ENCODE data around the gene NECAB2.
"Not testable (repeated sequence)": the region's sequence is repeated elsewhere in the genome, so short reads cannot be mapped to it uniquely, and the experiment has no call there.

NECAB2 gene

GRCh38 chr16:83932955-83933673 is 34.9 kb upstream of the NECAB2 start:
- Mint-ChIP-seq H3K4me3 (no peak overlapping the region), H3K4me1 (ENCODE audit: low read depth) (no peaks in the 10 kb centered on the region), H3K36me3 (ENCODE audit: low read depth) (no peaks in the 10 kb centered on the region), H3K9me3 (no peaks in the 10 kb centered on the region), H3K27ac (no peak overlapping the region), H3K27me3 (ENCODE audit: low read depth) (no peaks in the 10 kb centered on the region)

- no peak overlapping the region for H3K27ac Mint-ChIP-seq
These were observed 34.0 kb upstream of the NECAB2 start for GRCh38 chr16:83933885-83934683.

GRCh38 chr16:83934684-83934977 is 33.4 kb upstream of the NECAB2 start:
- peaks cover 5% of the 10 kb centered on the region for H3K4me1 Mint-ChIP-seq (ENCODE audit: low read depth)
- H3K27me3 Mint-ChIP-seq (ENCODE audit: low read depth): no peaks in the 10 kb centered on the region
- H3K4me3 Mint-ChIP-seq: no peak overlapping the region
- no peaks in the 10 kb centered on the region for H3K36me3 Mint-ChIP-seq (ENCODE audit: low read depth)
- no peak overlapping the region for H3K27ac Mint-ChIP-seq
- no peaks in the 10 kb centered on the region for H3K9me3 Mint-ChIP-seq

More at GRCh38 chr16:83933885-83934683, 34.0 kb upstream of the NECAB2 start:
- H3K4me1 Mint-ChIP-seq (ENCODE audit: low read depth): no peaks in the 10 kb centered on the region
- no peak overlapping the region for H3K4me3 Mint-ChIP-seq
- no peaks in the 10 kb centered on the region for H3K36me3 Mint-ChIP-seq (ENCODE audit: low read depth)
- H3K9me3 Mint-ChIP-seq: no peaks in the 10 kb centered on the region
- H3K27me3 Mint-ChIP-seq (ENCODE audit: low read depth): no peaks in the 10 kb centered on the region

GRCh38 chr16:83935005-83935857 is 32.8 kb upstream of the NECAB2 start:
- H3K27ac Mint-ChIP-seq: no peak overlapping the region
- H3K36me3 Mint-ChIP-seq (ENCODE audit: low read depth): no peaks in the 10 kb centered on the region
- no peaks in the 10 kb centered on the region for H3K9me3 Mint-ChIP-seq
- H3K4me1 Mint-ChIP-seq (ENCODE audit: low read depth): peaks cover 6% of the 10 kb centered on the region
- no peak overlapping the region for H3K4me3 Mint-ChIP-seq
- H3K27me3 Mint-ChIP-seq (ENCODE audit: low read depth): no peaks in the 10 kb centered on the region

- Mint-ChIP-seq H3K36me3 (ENCODE audit: low read depth) (no peaks in the 10 kb centered on the region), H3K9me3 (no peaks in the 10 kb centered on the region), H3K4me1 (ENCODE audit: low read depth) (peaks cover 6% of the 10 kb centered on the region), H3K27ac (no peak overlapping the region), H3K4me3 (no peak overlapping the region), H3K27me3 (ENCODE audit: low read depth) (no peaks in the 10 kb centered on the region)
These were observed 32.2 kb upstream of the NECAB2 start for GRCh38 chr16:83935858-83936255.

- Mint-ChIP-seq H3K4me3 (no peak overlapping the region), H3K27me3 (ENCODE audit: low read depth) (no peaks in the 10 kb centered on the region), H3K36me3 (ENCODE audit: low read depth) (no peaks in the 10 kb centered on the region), H3K9me3 (no peaks in the 10 kb centered on the region), H3K27ac (no peak overlapping the region), H3K4me1 (ENCODE audit: low read depth) (peaks cover 6% of the 10 kb centered on the region)
These were observed 31.4 kb upstream of the NECAB2 start for GRCh38 chr16:83936581-83937165.

- Mint-ChIP-seq H3K27ac (no peak overlapping the region), H3K9me3 (no peaks in the 10 kb centered on the region), H3K27me3 (ENCODE audit: low read depth) (no peaks in the 10 kb centered on the region), H3K4me1 (ENCODE audit: low read depth) (peaks cover 6% of the 10 kb centered on the region), H3K4me3 (no peak overlapping the region), H3K36me3 (ENCODE audit: low read depth) (no peaks in the 10 kb centered on the region)
These were observed 30.8 kb upstream of the NECAB2 start for GRCh38 chr16:83937267-83937666.

- Mint-ChIP-seq H3K36me3 (ENCODE audit: low read depth) (no peaks in the 10 kb centered on the region), H3K9me3 (no peaks in the 10 kb centered on the region), H3K27ac (no peak overlapping the region), H3K27me3 (ENCODE audit: low read depth) (no peaks in the 10 kb centered on the region), H3K4me1 (ENCODE audit: low read depth) (peaks cover 6% of the 10 kb centered on the region), H3K4me3 (no peak overlapping the region)
These were observed 29.8 kb upstream of the NECAB2 start for GRCh38 chr16:83937922-83938885.

- Mint-ChIP-seq H3K4me1 (ENCODE audit: low read depth) (peaks cover 6% of the 10 kb centered on the region), H3K27ac (peak overlapping the region; percentile 52), H3K9me3 (no peaks in the 10 kb centered on the region), H3K27me3 (ENCODE audit: low read depth) (no peaks in the 10 kb centered on the region), H3K4me3 (no peak overlapping the region), H3K36me3 (ENCODE audit: low read depth) (no peaks in the 10 kb centered on the region)
These were observed 28.7 kb upstream of the NECAB2 start for GRCh38 chr16:83939266-83939855.

GRCh38 chr16:83940119-83940518 is 27.9 kb upstream of the NECAB2 start:
- no peaks in the 10 kb centered on the region for H3K9me3 Mint-ChIP-seq
- H3K4me1 Mint-ChIP-seq (ENCODE audit: low read depth): peaks cover 6% of the 10 kb centered on the region
- H3K4me3 Mint-ChIP-seq: no peak overlapping the region
- no peaks in the 10 kb centered on the region for H3K27me3 Mint-ChIP-seq (ENCODE audit: low read depth)
- H3K36me3 Mint-ChIP-seq (ENCODE audit: low read depth): no peaks in the 10 kb centered on the region
- H3K27ac Mint-ChIP-seq: no peak overlapping the region

- Mint-ChIP-seq H3K4me3 (no peak overlapping the region), H3K27me3 (ENCODE audit: low read depth) (no peaks in the 10 kb centered on the region), H3K9me3 (no peaks in the 10 kb centered on the region), H3K36me3 (ENCODE audit: low read depth) (no peaks in the 10 kb centered on the region), H3K27ac (no peak overlapping the region), H3K4me1 (ENCODE audit: low read depth) (peaks cover 6% of the 10 kb centered on the region)
These were observed 27.2 kb upstream of the NECAB2 start for GRCh38 chr16:83940630-83941378.

GRCh38 chr16:83941546-83941945 is 26.5 kb upstream of the NECAB2 start:
- not testable (repeated sequence) for H3K27me3 Mint-ChIP-seq (ENCODE audit: low read depth); H3K9me3 Mint-ChIP-seq; H3K4me1 Mint-ChIP-seq (ENCODE audit: low read depth); H3K27ac Mint-ChIP-seq; H3K36me3 Mint-ChIP-seq (ENCODE audit: low read depth); H3K4me3 Mint-ChIP-seq

- no peaks in the 10 kb centered on the region for H3K27me3 Mint-ChIP-seq (ENCODE audit: low read depth)
- H3K4me3 Mint-ChIP-seq: no peak overlapping the region
- H3K4me1 Mint-ChIP-seq (ENCODE audit: low read depth): peaks cover 6% of the 10 kb centered on the region
- no peaks in the 10 kb centered on the region for H3K9me3 Mint-ChIP-seq
- no peak overlapping the region for H3K27ac Mint-ChIP-seq
- H3K36me3 Mint-ChIP-seq (ENCODE audit: low read depth): no peaks in the 10 kb centered on the region
These were observed 26.0 kb upstream of the NECAB2 start for GRCh38 chr16:83942074-83942473.

Measured in T-helper 1 cell treated with Interleukin-12 subunit alpha and Interleukin-12 subunit beta and Interleukin-4 antibody, amounts not matched to agents 30 μg/mL and 1 μg/mL, for 36 hours (primary cell).